T-helper 17 cell (primary cell): Measurements from ENCODE around the gene C6orf141. TPM values are rescaled to one million over a fixed set of nuclear protein-coding genes. Genes with fewer than 3 reads are reported as not detected.
"Not testable (repeated sequence)": the region's sequence is repeated elsewhere in the genome, so short reads cannot be mapped to it uniquely, and the experiment has no call there.

Experiments
- ATAC-seq: fragments of 150-1000 bp; cut with Tn5 transposase; 2 replicates; pipeline ENCODE4 v1.10.0; 2021; ENCODE audit warnings: mild to moderate bottlenecking, moderate library complexity
- DNase-seq, 3 donors: peaks; one replicate each; pipeline versions ENCODE4 v3.0.0 to v3.0.0-alpha.2; 2020 to 2021
- H3K9me3 ChIP-seq: one replicate; pipeline ENCODE4 v1.7.0; 2013; ENCODE audit warnings: low read length, mild to moderate bottlenecking; ENCODE audit not compliant: control insufficient read depth, poor library complexity, severe bottlenecking
- H3K27ac Mint-ChIP-seq: one replicate; pipeline ENCODE4 v1.8.0; 2022; ENCODE audit warnings: mild to moderate bottlenecking, moderate library complexity, mixed read lengths
- H3K27me3 Mint-ChIP-seq: one replicate; pipeline ENCODE4 v1.8.0; 2022; ENCODE audit warnings: mixed read lengths
- H3K36me3 Mint-ChIP-seq: one replicate; pipeline ENCODE4 v1.8.0; 2022; ENCODE audit warnings: low read depth, mixed read lengths
- H3K4me1 Mint-ChIP-seq: one replicate; pipeline ENCODE4 v1.8.0; 2022; ENCODE audit warnings: mild to moderate bottlenecking, mixed read lengths
- H3K4me3 Mint-ChIP-seq: one replicate; pipeline ENCODE4 v1.8.0; 2022; ENCODE audit warnings: mild to moderate bottlenecking, moderate library complexity, mixed read lengths
- total RNA-seq, 4 donors: library from RNA in 2 of 4; stranded (reverse) in 2 of 4; gene quantifications; one replicate each; pipeline ENCODE4 v1.2.3 and lab custom pipeline; 2022 to 2026

C6orf141 gene
- total RNA-seq, 2 donors from 2014 or later: not detected

DNA sequence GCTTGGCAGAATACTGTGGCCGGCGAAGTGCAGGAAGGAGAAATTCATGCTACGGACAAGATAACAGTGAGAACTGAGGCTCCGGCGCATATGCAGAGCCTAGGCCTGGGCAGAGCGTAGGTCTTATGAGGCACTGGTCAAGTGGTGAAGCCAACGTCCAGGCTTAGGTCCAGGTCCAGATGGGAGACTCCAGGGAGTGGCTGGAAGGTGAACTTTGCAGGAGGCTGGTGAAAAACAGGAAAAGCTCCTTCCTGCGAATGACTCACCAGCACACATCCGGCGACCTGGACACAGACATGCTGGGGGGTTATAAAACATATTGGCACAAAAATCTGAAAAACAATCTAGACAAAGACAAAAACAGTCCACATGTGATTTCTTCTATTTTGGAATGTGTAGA lies 15.4 kb downstream of the C6orf141 start:
- DNase-seq (no peak), ATAC-seq (no peak)
- Mint-ChIP-seq H3K4me3 (no peak overlapping the region), H3K27me3 (peaks cover 25% of the 10 kb centered on the region), H3K27ac (no peak overlapping the region), H3K36me3 (no peaks in the 10 kb centered on the region), H3K4me1 (no peaks in the 10 kb centered on the region)
- no peaks in the 10 kb centered on the region for H3K9me3 ChIP-seq

DNA sequence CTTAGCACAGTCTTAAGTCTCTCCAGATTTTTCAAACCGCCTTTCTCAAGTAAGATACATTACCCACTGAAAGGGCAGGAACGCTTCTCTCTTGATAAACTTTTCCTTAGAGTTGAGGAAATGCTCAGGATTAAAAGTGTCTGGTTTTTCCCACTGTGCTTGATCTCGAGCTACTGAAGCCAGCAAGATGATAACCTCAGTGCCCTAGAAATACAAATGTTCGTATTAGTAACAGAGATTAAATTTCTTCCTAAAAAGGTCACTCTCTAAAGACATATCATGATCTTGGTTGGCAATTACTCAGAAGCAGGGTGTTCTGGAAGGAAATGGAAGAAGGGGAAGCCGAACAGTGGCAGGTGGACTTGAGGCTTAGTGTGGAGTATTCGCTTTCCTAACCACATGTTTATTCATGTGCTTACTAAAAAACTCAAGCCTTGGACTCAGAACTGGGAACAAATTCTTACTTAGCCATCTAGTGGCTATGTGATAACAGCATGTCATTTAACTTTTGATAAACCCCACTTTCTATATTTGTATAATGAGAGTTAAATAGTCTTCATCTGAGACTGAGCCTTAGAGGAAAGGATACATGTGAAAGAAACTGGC lies 20.1 kb downstream of the C6orf141 start:
- Mint-ChIP-seq H3K27ac (no peak overlapping the region), H3K4me1 (no peaks in the 10 kb centered on the region), H3K36me3 (no peaks in the 10 kb centered on the region), H3K4me3 (no peak overlapping the region), H3K27me3 (peaks cover 25% of the 10 kb centered on the region)
- H3K9me3 ChIP-seq: no peaks in the 10 kb centered on the region
- DNase-seq (no peak), ATAC-seq (no peak)

DNA sequence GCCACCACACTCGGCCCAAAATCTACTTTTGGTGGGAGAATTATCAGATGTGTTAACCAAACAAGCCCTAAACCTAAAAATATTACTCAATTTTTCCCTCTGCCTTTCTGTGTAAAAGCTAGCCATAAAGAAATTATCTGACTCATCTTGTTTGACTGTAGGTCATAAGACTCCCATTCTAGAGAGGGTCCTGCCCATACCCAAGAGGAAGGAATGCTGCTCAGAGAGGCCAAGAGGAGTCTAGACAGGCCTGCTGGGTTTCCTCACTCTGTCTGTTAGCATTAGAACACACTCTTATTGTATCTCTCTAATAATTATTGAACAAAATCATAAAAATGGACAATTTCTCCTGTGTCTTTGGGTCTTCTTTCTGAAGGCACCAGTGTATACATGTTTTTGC lies 26.1 kb downstream of the C6orf141 start:
- Mint-ChIP-seq H3K36me3 (no peaks in the 10 kb centered on the region), H3K4me3 (no peak overlapping the region), H3K27ac (no peak overlapping the region), H3K4me1 (no peaks in the 10 kb centered on the region), H3K27me3 (peaks cover 27% of the 10 kb centered on the region)
- DNase-seq: no peak
- ATAC-seq: no peak
- no peaks in the 10 kb centered on the region for H3K9me3 ChIP-seq

DNA sequence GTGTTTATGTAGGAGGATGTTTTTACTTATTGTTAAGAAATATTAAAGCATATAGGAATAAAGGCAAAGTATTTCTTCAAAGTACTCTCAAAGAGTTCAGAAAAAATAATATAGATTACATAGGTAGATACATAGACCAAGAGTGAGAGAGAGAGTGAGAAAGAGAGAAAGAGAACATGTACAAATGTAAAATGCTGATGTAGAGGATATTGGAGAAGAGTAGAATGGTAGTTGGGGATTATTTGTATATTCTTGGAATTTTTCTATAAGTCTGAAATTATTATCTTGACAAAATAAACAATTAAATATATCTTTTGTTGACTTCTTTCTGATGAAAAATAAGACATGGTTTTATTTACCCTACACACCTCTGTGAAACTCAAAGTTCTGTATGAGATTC lies 29.2 kb downstream of the C6orf141 start:
- H3K9me3 ChIP-seq: no peaks in the 10 kb centered on the region
- no peaks in the 10 kb centered on the region for H3K36me3 Mint-ChIP-seq
- no peak overlapping the region for H3K4me3 Mint-ChIP-seq
- H3K27ac Mint-ChIP-seq: no peak overlapping the region
- peaks cover 19% of the 10 kb centered on the region for H3K27me3 Mint-ChIP-seq
- H3K4me1 Mint-ChIP-seq: no peaks in the 10 kb centered on the region
- DNase-seq (no peak), ATAC-seq (no peak)

DNA sequence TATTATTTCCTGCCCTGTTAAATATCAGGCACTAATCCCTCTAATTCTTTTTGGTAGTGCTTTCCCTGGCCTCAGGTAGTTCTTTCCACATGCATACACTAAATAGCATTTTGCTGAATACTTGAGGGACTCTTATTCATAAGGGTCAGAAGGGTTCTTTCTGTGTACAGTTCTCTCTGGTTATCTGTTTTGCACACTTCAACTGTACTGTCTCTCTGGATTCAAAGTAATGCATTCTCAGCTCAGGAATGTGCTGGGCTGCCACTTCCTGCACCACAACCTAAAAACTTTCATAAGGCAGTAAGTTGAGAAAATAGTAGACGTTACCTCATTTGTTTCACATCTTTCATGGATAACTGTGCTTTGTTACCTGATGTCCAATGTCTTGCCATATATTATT lies 32.1 kb downstream of the C6orf141 start:
- H3K36me3 Mint-ChIP-seq: no peaks in the 10 kb centered on the region
- ATAC-seq (no peak), DNase-seq (no peak)
- no peak overlapping the region for H3K4me3 Mint-ChIP-seq
- peaks cover 14% of the 10 kb centered on the region for H3K27me3 Mint-ChIP-seq
- H3K9me3 ChIP-seq: no peaks in the 10 kb centered on the region
- no peaks in the 10 kb centered on the region for H3K4me1 Mint-ChIP-seq
- H3K27ac Mint-ChIP-seq: no peak overlapping the region

DNA sequence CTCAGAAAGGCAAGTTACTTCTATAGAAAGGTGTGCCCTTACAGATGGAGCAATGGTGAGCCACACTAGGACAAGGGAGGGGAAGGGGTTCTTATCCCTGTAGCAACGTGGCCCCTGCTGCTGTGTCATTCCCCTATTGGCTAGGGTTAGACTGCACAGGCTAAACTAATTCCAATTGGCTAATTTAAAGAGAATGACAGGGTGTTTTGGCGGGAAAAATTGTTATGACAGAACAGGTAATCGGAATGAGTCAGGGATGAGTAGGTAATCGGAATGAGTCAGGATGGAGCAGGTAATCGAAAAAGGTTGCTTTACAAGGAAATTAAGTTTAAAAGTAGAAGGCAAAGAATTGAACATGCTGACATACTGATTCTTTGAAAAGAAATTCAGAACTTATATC lies 36.8 kb downstream of the C6orf141 start:
- not testable (repeated sequence) for H3K4me3 Mint-ChIP-seq, H3K27me3 Mint-ChIP-seq, H3K9me3 ChIP-seq, H3K27ac Mint-ChIP-seq, ATAC-seq, H3K4me1 Mint-ChIP-seq, H3K36me3 Mint-ChIP-seq, DNase-seq

Other genes with a start within 250 kb of the C6orf141 start
- 1 to 10 TPM; 6.9 to 8.6 TPM for gene MMUT, start 87.4 kb upstream of the C6orf141 start, total RNA-seq
- 1 to 10 TPM; 1.3 to 2.0 TPM for gene CENPQ, start 87.3 kb upstream of the C6orf141 start, total RNA-seq
- not detected for gene GLYATL3, start 50.7 kb upstream of the C6orf141 start, total RNA-seq
- not detected for gene RHAG, start 86.2 kb downstream of the C6orf141 start, total RNA-seq
- gene CRISP2, start 162.9 kb downstream of the C6orf141 start, total RNA-seq: not detected
- gene CRISP3, start 193.7 kb downstream of the C6orf141 start, total RNA-seq: not detected
- not detected for gene PGK2, start 236.6 kb downstream of the C6orf141 start, total RNA-seq